ENCODE results near the gene OTOP2.
"Not testable (repeated sequence)": the region's sequence is repeated elsewhere in the genome, so short reads cannot be mapped to it uniquely, and the experiment has no call there.

OTOP2 gene

GRCh38 chr17:74975943-74976342 is 51.9 kb downstream of the OTOP2 start:
- TF ChIP-seq SP1 (IDR thresholded peaks at IDR 0.05) (no peak), ZNF384 (IDR thresholded peaks at IDR 0.05) (no peak), HDGF (IDR thresholded peaks at IDR 0.05; ENCODE audit: borderline replicate concordance) (no peak), BHLHE40 (IDR thresholded peaks at IDR 0.05; ENCODE audit: borderline replicate concordance) (no peak), ELF4 (IDR thresholded peaks at IDR 0.05) (no peak), FOXM1 (IDR thresholded peaks at IDR 0.05; ENCODE audit: borderline replicate concordance) (no peak), TARDBP (IDR thresholded peaks at IDR 0.05) (no peak), LEF1 (IDR thresholded peaks at IDR 0.05; ENCODE audit: borderline replicate concordance) (no peak), SUZ12 (IDR thresholded peaks at IDR 0.05) (no peak)
- DNase-seq (ENCODE audit: extremely low spot score): no peak
- POLR2A ChIA-PET: interaction anchor here (2.1 kb wide), 1 partner anchor 37 kb away, joined by 6 read pairs; the partner anchor contains the start of gene MRPL58
- CTCF ChIA-PET: interaction anchor here (1.1 kb wide), 1 partner anchor 14 kb away, joined by 4 read pairs; no protein-coding TSS in a partner anchor

GRCh38 chr17:74977802-74978201 is 53.7 kb downstream of the OTOP2 start:
- POLR2A ChIA-PET: interaction anchor here (1.0 to 1.3 kb wide), 2 partner anchors 10 to 35 kb away, joined by 3 to 5 read pairs; partner anchors contain the start of genes CDR2L and MRPL58
- no peak for DNase-seq (ENCODE audit: extremely low spot score)
- CTCF ChIA-PET: no interaction called here
- TF ChIP-seq ARNT (IDR thresholded peaks at IDR 0.05) (no peak), FOXK2 (IDR thresholded peaks at IDR 0.05) (no peak), SP1 (IDR thresholded peaks at IDR 0.05) (no peak), HDGF (IDR thresholded peaks at IDR 0.05; ENCODE audit: borderline replicate concordance) (no peak), FOXM1 (IDR thresholded peaks at IDR 0.05; ENCODE audit: borderline replicate concordance) (no peak), CTBP1 (IDR thresholded peaks at IDR 0.05; ENCODE audit: borderline replicate concordance) (no peak), TARDBP (IDR thresholded peaks at IDR 0.05) (no peak)

- CTCF ChIA-PET: no interaction called here
- POLR2A ChIA-PET: interaction anchor here (0.9 to 1.3 kb wide), 3 partner anchors 9 to 58 kb away, joined by 3 to 5 read pairs (median 4); partner anchors contain the start of genes CDR2L and MRPL58
- no peak for DNase-seq (ENCODE audit: extremely low spot score)
- TF ChIP-seq HDGF (IDR thresholded peaks at IDR 0.05; ENCODE audit: borderline replicate concordance) (no peak), L3MBTL2 (conservative IDR thresholded peaks at IDR 0.05) (no peak), CTBP1 (IDR thresholded peaks at IDR 0.05; ENCODE audit: borderline replicate concordance) (no peak), TARDBP (IDR thresholded peaks at IDR 0.05) (no peak), NFRKB (IDR thresholded peaks at IDR 0.05) (no peak), BHLHE40 (IDR thresholded peaks at IDR 0.05; ENCODE audit: borderline replicate concordance) (no peak), SP1 (IDR thresholded peaks at IDR 0.05) (no peak), LEF1 (IDR thresholded peaks at IDR 0.05; ENCODE audit: borderline replicate concordance) (no peak), FOXK2 (IDR thresholded peaks at IDR 0.05) (no peak), ARNT (IDR thresholded peaks at IDR 0.05) (no peak), PKNOX1 (IDR thresholded peaks at IDR 0.05) (no peak), ELF4 (IDR thresholded peaks at IDR 0.05) (no peak), FOXA1 (IDR thresholded peaks at IDR 0.05) (no peak), ZNF384 (IDR thresholded peaks at IDR 0.05) (no peak), FOXM1 (IDR thresholded peaks at IDR 0.05; ENCODE audit: borderline replicate concordance) (no peak), SUZ12 (IDR thresholded peaks at IDR 0.05) (no peak)
These were observed 54.2 kb downstream of the OTOP2 start for GRCh38 chr17:74978240-74978639.

- ChIA-PET CTCF (no interaction called here), POLR2A (interaction anchor here (1.3 to 1.6 kb wide), 2 partner anchors 9 to 32 kb away, joined by 4 to 6 read pairs; no protein-coding TSS in a partner anchor)
- TF ChIP-seq ZNF384 (IDR thresholded peaks at IDR 0.05) (no peak), SP1 (IDR thresholded peaks at IDR 0.05) (no peak), TARDBP (IDR thresholded peaks at IDR 0.05) (no peak), FOXM1 (IDR thresholded peaks at IDR 0.05; ENCODE audit: borderline replicate concordance) (no peak), FOXA1 (IDR thresholded peaks at IDR 0.05) (no peak), CTBP1 (IDR thresholded peaks at IDR 0.05; ENCODE audit: borderline replicate concordance) (no peak), L3MBTL2 (conservative IDR thresholded peaks at IDR 0.05) (no peak), LEF1 (IDR thresholded peaks at IDR 0.05; ENCODE audit: borderline replicate concordance) (no peak), ARNT (IDR thresholded peaks at IDR 0.05) (no peak)
- DNase-seq (ENCODE audit: extremely low spot score): no peak
These were observed 55.5 kb downstream of the OTOP2 start for GRCh38 chr17:74979408-74980146.

GRCh38 chr17:74981318-74981978 is 57.4 kb downstream of the OTOP2 start:
- POLR2A ChIA-PET: no interaction called here
- TF ChIP-seq BHLHE40 (IDR thresholded peaks at IDR 0.05; ENCODE audit: borderline replicate concordance) (no peak), TARDBP (IDR thresholded peaks at IDR 0.05) (no peak), L3MBTL2 (conservative IDR thresholded peaks at IDR 0.05) (no peak), ARNT (IDR thresholded peaks at IDR 0.05) (no peak), SUZ12 (IDR thresholded peaks at IDR 0.05) (no peak), ELF4 (IDR thresholded peaks at IDR 0.05) (no peak), SP1 (IDR thresholded peaks at IDR 0.05) (no peak), NFRKB (IDR thresholded peaks at IDR 0.05) (no peak)
- CTCF ChIA-PET: no interaction called here
- no peak for DNase-seq (ENCODE audit: extremely low spot score)

GRCh38 chr17:74981979-74982662 is 58.0 kb downstream of the OTOP2 start:
- ChIA-PET CTCF (interaction anchor here (0.6 to 1.6 kb wide), 2 partner anchors 21 to 27 kb away, joined by 3 to 10 read pairs; no protein-coding TSS in a partner anchor), POLR2A (interaction anchor here (0.6 to 2.8 kb wide), 17 partner anchors 9 to 873 kb away, joined by 3 to 51 read pairs (median 6); partner anchors contain the start of genes ARMC7, ATP5PD, FDXR and HID1)
- TF ChIP-seq NFRKB (IDR thresholded peaks at IDR 0.05) (no peak), PKNOX1 (IDR thresholded peaks at IDR 0.05) (no peak), L3MBTL2 (conservative IDR thresholded peaks at IDR 0.05) (peak; percentile 77)
- DNase-seq (ENCODE audit: extremely low spot score): peak; percentile 89

- CTCF ChIA-PET: interaction anchor here (0.6 to 1.6 kb wide), 2 partner anchors 21 to 28 kb away, joined by 3 to 10 read pairs; no protein-coding TSS in a partner anchor
- not testable (repeated sequence) for DNase-seq (ENCODE audit: extremely low spot score)
- POLR2A ChIA-PET: interaction anchor here (0.6 to 2.8 kb wide), 18 partner anchors 10 to 873 kb away, joined by 3 to 51 read pairs (median 6); partner anchors contain the start of genes ARMC7, ATP5PD, FDXR and HID1
These were observed 58.7 kb downstream of the OTOP2 start for GRCh38 chr17:74982663-74983313.
